Activated CD4-positive, alpha-beta T cell treated with anti-CD3 and anti-CD28 coated beads, Interleukin-2, Interleukin-6, amounts not matched to agents 100 ng/mL and 50 ng/mL, durations not matched to agents 16 hours and 8 hours (primary cell): Measurements from ENCODE around the gene SDK1.
"Not testable (repeated sequence)": the region's sequence is repeated elsewhere in the genome, so short reads cannot be mapped to it uniquely, and the experiment has no call there.

Experiments
- DNase-seq: peaks from one replicate; pipeline ENCODE4 v3.0.0-alpha.2; 2020

The SDK1 gene

GRCh38 chr7:4238861-4239260, 937.8 kb downstream of the SDK1 start:
- no peak for DNase-seq

- DNase-seq = no peak
Measured at GRCh38 chr7:4240042-4240441, 939.0 kb downstream of the SDK1 start.

- no peak for DNase-seq
Measured at GRCh38 chr7:4240520-4241303, 939.7 kb downstream of the SDK1 start.

- DNase-seq = no peak
Measured at GRCh38 chr7:4241304-4241612, 940.2 kb downstream of the SDK1 start.

GRCh38 chr7:4241791-4242190, 940.7 kb downstream of the SDK1 start:
- DNase-seq = no peak

- no peak for DNase-seq
Measured at GRCh38 chr7:4242706-4243105, 941.7 kb downstream of the SDK1 start.

GRCh38 chr7:4244041-4244440, 943.0 kb downstream of the SDK1 start:
- DNase-seq = no peak

GRCh38 chr7:4244635-4245034, 943.6 kb downstream of the SDK1 start:
- no peak for DNase-seq

GRCh38 chr7:4245135-4245865, 944.2 kb downstream of the SDK1 start:
- DNase-seq = no peak

GRCh38 chr7:4245866-4246470, 944.9 kb downstream of the SDK1 start:
- DNase-seq = no peak

- no peak for DNase-seq
Measured at GRCh38 chr7:4246536-4246935, 945.5 kb downstream of the SDK1 start.

GRCh38 chr7:4247106-4247876, 946.2 kb downstream of the SDK1 start:
- DNase-seq = no peak

GRCh38 chr7:4248295-4248694, 947.2 kb downstream of the SDK1 start:
- DNase-seq = no peak

GRCh38 chr7:4249241-4249640, 948.2 kb downstream of the SDK1 start:
- no peak for DNase-seq

GRCh38 chr7:4255336-4255735, 954.3 kb downstream of the SDK1 start:
- DNase-seq = no peak

- no peak for DNase-seq
Measured at GRCh38 chr7:4256286-4256685, 955.2 kb downstream of the SDK1 start.

GRCh38 chr7:4257146-4258111, 956.4 kb downstream of the SDK1 start:
- DNase-seq = no peak

GRCh38 chr7:4260116-4260515, 959.1 kb downstream of the SDK1 start:
- DNase-seq = not testable (repeated sequence)

- no peak for DNase-seq
Measured at GRCh38 chr7:4260867-4261600, 960.0 kb downstream of the SDK1 start.

GRCh38 chr7:4261601-4261960, 960.5 kb downstream of the SDK1 start:
- no peak for DNase-seq

- DNase-seq = not testable (repeated sequence)
Measured at GRCh38 chr7:4264206-4264605, 963.2 kb downstream of the SDK1 start.

GRCh38 chr7:4265066-4265465, 964.0 kb downstream of the SDK1 start:
- DNase-seq = no peak
